ENCODE results near the gene ZMYND8.
"Not testable (repeated sequence)": the region's sequence is repeated elsewhere in the genome, so short reads cannot be mapped to it uniquely, and the experiment has no call there.

The ZMYND8 gene

DNA sequence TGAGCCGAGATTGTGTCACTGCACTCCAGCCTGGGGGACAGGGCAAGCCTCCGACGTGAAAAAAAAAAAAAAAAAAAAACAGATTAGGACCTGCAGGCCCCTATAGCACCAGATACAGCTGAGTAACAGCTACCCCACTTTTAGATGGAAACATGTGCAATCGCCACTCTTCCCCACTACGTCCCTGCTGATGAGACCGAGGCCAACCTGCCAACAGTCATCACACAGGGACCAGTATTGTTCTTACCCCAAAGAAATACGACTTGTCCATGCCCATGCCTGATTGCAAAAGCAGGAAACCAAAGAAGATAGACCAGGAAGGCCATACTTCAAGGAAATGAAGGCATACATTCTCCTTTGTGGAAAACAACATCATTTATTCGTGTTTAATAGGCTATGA, 45.8 kb downstream of the ZMYND8 start:
- DNase-seq (ENCODE audit: low spot score): no peak

DNA sequence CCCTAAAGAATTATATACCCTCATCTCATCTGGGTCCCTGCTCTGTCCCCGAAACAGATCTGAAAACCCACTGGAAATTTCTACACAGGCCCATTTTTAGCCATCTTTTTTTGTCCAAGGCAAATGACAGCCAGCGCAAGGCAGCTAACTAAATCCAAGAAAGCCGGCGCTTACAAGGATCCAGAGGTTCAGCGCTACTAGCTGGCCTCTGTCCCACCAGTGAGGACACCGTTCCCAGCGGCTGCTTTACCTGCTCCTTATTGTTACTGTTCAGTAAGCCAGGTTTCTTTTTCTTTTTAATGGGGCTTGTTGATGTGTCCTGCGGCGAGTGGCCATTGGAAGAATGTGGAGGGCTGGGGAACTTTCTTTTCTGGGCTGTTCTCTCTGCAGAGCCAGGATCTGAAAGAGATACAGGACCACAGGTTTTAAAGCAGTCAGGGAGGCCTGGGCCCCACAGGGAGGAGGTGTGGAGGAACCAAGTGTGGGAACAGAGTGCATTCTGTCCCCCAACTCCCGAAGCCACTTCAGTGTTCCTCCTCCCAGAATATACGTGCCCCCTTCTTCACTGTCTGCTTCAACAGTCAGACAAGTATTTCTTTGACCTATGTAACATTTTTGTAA, 46.6 kb downstream of the ZMYND8 start:
- DNase-seq (ENCODE audit: low spot score): no peak

DNA sequence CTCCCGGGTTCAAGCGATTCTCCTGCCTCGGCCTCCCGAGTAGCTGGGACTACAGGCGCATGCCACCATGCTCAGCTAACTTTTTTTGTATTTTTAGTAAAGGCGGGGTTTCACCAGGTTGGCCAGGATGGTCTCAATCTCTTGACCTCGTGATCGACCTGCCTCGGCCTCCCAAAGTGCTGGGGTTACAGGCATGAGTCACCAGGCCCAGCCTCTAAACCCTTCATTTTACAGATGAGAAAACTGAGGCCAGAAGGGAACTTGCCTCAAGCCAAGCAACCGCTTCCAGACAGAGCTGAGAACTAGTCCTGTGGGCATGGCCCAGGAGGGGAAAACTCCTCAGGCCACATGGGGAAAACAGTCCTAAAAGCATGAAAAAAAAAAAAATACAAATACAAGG, 47.1 kb downstream of the ZMYND8 start:
- no peak for DNase-seq (ENCODE audit: low spot score)

DNA sequence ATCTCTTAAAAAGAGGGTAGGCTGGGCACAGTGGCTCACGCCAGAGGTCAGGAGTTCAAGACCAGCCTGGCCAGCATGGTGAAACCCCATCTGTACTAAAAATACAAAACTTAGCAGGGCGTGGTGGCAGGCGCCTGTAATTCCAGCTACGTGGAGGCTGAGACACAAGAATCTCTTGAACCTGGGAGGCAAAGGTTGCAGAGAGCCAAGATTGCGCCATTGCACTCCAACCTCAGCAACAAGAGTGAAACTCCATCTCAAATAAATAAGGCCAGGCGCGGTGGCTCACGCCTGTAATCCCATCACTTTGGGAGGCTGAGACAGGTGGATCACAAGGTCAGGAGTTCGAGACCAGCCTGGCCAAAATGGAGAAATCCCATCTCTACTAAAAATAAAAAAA, 48.9 kb downstream of the ZMYND8 start:
- DNase-seq (ENCODE audit: low spot score): not testable (repeated sequence)

DNA sequence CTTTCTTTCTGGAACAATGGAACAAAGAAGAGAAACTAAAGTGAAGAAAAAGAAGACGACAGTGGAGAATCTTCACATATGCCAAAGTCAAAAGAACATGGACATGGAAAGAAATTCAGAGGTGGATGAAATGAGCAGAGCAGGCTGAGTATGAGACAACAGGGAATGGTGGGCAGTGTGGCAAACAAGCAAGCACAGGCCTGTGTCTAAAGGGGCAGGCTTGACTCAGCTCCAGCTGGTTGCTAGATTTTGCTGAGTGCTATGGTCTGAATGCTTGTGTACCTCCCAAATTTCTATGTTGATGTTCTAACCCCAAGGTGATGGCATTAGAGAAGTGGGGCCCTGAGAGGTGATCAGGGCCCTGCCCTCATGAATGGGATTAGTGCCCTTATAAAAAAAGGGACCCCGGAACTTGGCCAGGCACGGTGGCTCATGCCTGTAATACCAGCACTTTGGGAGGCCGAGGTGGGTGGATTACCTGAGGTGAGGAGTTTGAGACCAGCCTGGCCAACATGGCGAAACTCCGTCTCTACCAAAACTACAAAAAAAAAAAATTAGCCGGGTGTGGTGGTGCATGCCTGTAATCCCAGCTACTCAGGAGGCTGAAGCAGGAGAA, 49.6 kb downstream of the ZMYND8 start:
- DNase-seq (ENCODE audit: low spot score): no peak

DNA sequence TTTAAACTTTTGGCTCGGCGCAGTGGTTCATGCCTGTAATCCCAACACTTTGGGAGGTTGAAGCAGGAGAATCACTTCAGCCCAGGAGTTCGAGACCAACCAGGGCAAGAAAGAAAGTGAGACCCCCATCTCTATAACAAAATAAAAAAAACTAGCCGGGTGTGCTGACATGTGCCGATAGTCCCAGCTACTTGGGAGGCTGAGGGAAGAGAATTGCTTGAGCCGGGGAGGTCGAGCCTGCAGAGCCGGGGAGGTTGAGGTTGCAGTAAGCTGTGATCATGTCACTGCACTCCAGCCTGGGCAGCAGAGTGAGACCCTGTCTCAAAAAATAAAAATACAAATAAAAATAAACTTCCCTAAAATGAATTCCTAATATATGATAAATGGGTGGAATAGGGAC, 50.4 kb downstream of the ZMYND8 start:
- DNase-seq (ENCODE audit: low spot score): no peak

DNA sequence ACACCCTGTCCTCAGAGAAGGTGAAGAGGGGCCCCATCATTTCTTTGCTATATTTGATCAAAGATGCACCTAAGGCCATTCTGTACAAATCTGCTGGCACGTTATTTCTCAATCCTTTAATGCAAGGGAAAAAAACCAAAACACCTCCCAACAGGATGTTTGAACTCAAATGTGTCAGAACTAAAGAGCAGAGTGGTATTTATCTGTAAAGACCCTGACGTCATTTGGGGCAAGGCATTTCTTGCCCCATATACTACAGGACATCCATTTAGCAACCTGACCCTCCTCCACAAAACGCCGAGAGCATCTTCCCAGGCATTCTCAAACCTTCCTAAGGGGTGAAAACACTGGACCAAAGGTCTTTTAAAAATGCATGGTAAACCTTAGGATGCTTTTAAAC, 50.8 kb downstream of the ZMYND8 start:
- DNase-seq (ENCODE audit: low spot score): peak; percentile 9

DNA sequence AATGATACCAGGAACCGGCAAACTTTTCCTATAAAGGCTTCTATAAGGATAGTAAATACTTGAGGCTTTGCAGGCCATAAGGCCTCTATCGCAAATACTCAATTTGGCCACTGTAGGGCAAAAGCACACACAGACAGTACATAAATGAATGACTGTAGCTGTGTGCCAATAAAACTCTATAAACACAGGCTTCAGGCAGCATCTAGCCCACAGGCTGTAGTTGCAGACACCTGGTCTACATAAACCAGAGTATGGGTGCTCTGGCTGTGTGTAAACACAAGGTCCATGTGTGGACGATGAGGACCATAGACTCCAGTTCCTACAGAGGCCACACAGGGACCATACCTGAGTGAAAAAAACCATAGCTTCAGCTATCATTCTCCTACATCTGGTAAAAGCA, 52.2 kb downstream of the ZMYND8 start:
- no peak for DNase-seq (ENCODE audit: low spot score)

DNA sequence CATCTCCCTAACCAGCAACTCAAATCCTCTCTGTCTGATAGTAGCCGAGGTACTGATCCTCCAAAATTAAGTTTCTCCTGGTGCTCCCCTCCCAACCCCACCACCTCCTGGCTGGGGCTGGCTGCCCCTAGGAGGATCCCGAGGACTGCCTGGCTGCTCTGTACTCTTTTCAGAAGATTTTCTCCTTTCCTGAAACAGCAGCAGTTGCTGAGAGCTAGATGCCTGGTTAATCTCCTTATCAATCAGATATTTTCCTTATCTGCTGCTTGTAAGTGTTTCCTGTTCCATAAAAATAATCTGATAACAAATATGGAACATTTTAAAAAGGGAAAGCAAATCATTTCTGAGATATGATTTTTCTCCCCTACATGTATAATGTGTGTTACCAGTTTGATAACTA, 52.8 kb downstream of the ZMYND8 start:
- DNase-seq (ENCODE audit: low spot score): no peak

DNA sequence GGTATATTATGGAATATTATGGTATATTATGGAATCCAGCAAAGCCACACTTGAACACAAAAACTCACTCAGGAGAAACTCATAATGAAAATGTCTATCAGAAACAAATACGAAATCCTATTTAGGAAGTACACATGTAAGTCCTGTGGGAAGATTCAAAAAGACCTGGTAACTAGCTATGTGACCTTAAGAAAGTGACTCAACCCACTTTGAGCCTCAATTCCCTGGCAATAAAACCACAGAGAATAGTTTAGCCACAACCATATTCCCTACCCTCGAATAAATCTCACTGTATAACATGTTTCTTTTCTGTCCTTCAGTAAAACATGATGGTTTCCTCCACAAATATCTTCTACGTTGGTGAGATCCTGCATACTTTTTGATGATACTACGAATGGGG, 56.4 kb downstream of the ZMYND8 start:
- no peak for DNase-seq (ENCODE audit: low spot score)

DNA sequence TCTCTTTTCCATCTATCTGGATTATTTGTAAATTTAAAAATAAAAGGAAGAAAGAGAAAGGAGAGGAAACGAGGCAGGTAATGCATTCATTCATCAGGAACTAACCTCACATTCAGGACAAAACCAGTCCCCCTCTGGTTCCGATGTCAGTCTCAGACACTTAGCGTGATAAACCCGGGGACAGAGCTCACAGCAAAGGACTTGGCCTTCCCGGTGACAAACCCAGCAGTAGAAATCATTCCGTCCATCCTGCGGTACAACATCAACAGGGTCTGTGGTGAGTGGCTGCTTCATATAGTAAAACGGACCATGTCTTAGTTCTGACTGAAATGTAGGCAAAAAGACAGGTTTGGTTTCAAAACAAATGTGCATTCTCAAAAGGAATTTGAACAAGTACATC, 57.9 kb downstream of the ZMYND8 start:
- no peak for DNase-seq (ENCODE audit: low spot score)

DNA sequence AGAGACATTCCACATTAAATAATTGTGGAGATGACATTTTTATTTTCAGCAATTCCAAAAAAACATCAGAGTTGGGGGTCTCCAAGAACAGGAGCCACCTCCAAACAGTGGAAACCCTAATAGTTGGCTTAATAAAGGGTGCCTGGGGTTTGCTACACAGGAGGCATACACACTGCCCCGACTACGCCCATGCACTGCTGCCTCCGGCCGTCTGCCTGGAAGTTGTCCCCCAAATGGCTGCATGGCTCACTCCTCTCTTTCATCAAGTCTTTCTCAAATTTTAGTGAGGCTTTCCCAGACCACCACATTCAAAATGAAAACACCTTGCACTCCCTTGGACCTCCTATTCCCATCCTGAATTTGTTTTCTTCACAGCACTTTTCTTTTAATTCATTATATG, 58.8 kb downstream of the ZMYND8 start:
- DNase-seq (ENCODE audit: low spot score): no peak

DNA sequence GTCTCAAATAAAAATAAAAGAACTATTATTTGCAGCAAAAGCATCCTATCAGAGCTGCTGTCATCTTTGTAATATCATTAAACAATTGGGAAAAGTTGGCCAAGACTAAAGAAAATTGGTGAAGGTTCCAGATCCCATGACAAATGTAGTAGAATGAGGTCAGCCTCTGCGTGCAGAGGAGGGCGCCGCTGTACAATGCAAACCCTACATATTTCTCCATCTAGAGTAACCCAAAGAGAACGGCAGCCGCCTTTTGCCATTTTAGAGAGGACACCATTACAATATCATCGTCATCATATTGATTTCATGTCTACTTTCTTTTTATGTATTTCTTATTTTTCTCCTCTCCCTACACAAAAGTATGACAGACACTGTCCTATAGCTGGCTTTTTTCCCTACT, 59.5 kb downstream of the ZMYND8 start:
- no peak for DNase-seq (ENCODE audit: low spot score)

DNA sequence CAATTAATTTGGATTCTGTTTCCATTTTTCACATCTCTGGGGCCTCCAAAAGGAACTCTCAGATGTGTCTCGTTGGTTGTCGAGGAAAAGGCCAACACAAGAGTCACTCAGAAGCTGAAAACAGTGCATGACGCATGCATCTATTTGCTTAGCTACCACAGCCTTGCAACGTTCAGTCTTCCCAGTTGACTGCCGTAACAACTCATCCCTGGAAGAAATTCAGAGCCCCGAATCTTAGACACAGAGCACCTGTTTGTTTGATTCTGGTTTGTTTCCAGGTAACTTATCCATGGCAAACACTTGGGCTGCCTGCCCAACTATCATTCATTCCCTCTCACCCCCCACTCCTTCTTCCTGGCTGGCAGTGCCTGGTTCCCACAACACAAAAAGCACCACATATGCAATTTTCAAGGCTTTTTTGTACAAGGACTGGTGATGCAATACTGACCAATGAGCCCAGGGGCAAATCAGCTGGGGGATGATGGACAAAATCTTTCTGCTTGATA, 60.5 kb downstream of the ZMYND8 start:
- DNase-seq (ENCODE audit: low spot score): no peak

DNA sequence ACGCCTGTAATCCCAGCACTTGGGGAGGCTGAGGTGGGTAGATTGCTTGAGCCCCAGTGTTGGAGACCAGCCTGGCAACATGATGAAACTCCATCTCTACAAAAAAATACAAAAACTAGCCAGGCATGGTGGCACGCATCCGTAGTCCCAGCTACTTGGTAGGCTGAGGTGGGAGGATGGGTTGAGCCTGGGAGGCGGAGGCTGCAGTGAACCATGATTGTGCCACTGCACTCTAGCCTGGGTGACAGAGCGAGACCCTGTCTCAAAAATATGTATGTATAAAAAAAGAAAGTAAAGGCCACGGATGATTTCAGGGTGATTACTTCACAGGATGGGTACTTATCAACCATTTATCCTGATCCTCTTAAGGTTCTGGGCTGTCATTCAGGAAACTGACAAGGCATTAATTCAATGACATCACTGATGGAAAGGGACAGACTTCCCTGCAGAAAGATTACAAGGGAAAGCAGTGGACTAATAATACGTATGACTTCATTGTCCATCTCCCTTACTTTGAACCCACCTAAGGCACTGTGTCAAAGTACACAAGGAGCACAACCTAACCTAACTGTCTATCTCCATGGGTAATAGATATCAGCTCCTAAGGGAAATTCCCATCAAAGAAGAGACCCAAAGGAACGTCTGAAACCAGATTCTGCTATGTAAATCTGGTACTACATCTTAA, 61.2 kb downstream of the ZMYND8 start:
- DNase-seq (ENCODE audit: low spot score): no peak

DNA sequence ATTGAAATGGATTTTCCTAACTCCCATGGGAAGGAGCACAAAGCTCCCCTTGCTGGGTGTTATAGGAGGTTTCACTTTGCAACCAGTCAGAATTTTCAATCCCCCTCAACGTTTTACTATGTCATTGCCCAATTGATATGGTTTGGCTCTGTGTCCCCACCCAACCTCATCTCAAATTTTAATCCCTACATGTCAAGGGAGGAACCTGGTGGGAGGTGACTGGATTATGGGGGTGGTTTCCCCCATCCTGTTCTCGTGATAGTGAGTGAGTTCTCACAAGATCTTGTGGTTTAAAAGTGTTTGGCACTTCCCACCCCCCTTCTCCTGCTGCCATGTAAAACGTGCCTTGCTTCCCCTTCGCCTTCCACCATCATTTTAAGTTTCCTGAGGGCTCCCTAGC, 62.9 kb downstream of the ZMYND8 start:
- no peak for DNase-seq (ENCODE audit: low spot score)

DNA sequence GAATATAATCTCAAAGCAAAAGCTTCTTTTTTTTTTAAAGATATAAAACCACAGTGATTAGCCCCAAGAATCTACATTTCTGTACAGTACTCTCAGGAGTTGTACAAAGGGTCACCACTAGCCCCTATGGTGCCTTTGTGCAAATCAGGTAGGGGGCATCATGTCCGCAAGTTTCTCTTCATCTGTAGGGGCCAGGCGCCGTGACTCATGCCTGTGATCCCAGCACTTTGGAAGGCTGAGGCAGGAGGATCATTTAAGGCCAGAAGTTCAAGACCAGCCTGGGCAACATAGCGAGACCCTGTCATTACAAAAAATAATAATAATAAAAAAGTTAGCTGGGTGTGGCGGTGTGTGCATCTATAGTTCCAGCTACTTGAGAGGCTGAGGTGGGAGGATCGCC, 63.9 kb downstream of the ZMYND8 start:
- no peak for DNase-seq (ENCODE audit: low spot score)

DNA sequence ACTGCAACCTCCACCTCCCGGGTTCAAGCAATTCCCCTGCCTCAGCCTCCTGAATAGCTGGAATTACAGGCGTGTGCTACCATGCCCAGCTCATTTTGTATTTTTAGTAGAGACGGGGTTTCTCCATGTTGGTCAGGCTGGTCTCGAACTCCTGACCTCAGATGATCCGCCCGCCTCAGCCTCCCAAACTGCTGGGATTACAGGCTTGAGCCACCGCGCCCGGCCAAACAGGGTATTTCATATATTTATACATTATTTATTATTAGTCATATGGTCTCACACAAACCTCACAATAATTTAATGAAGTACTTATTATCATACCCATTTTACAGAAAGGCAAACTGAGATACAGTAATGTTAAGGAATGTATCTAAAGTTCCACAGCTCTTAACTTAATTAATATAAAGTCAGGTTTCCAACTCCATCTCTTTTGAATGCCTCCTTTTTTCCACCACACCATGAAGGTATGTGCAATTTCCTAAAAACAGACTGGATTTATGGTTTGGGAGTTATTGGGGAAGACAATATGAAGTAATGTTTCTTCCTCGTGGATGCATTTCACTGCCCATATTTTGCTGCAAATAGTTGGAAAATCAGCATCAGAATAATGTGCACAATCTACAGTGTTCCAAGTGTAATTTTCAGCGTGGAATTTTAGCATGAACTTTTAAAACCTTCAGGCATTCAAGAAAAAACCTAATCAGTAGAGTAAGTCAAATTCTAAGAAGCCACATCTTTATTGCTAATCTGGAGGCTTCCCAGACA, 65.7 kb downstream of the ZMYND8 start:
- no peak for DNase-seq (ENCODE audit: low spot score)

DNA sequence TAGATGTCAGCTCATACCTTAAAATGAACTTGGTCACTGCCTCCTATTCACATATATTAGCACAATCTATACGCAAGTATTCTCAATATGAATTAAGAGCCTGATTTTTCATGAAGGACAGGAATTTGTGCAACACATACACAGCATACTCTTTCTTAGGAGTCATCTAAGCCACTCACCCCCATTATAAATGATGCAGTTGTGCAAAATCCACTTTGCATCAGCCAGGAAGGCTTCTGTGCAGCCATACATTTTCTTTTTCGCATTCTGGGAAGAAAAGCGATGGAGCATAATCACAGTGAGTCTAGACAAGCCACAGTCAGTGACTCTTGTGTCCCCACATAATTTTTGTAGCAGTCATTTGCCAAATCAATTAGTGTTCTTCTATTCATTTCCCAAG, 66.5 kb downstream of the ZMYND8 start:
- no peak for DNase-seq (ENCODE audit: low spot score)

DNA sequence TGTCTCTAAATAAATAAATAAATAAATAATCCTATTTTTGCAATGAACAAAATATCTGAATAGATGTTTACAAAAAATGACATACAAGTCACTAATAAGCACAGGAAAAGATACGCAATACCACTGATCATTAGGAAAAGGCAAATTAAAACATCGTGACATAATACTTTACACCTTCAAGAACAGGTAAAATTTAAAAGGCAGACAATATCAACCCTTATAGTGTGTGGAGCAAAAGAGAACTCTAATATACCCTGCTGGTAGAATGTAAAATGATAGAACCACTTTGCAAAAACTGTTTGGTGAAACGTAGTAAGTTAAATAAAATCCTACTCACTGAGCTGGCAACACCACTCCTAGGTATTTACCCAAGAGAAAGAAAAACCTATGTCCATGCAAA, 67.4 kb downstream of the ZMYND8 start:
- no peak for DNase-seq (ENCODE audit: low spot score)

DNA sequence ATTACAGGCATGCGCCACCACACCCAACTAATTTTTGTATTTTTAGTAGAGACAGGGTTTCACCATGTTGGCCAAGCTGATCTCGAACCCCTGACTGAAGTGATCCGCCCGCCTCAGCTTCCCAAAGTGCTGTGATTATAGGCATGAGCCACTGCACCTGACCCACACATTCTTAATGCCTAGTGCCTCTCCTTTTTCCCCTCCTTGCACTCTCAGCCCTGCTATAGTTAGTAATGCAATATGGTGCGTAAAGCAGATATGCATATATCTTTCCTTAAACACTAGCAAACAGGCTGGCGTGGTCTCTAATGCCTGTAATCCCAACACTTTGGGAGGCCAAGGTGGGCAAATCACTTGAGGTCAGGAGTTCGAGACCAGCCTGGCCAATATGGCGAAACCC, 68.0 kb downstream of the ZMYND8 start:
- not testable (repeated sequence) for DNase-seq (ENCODE audit: low spot score)

DNA sequence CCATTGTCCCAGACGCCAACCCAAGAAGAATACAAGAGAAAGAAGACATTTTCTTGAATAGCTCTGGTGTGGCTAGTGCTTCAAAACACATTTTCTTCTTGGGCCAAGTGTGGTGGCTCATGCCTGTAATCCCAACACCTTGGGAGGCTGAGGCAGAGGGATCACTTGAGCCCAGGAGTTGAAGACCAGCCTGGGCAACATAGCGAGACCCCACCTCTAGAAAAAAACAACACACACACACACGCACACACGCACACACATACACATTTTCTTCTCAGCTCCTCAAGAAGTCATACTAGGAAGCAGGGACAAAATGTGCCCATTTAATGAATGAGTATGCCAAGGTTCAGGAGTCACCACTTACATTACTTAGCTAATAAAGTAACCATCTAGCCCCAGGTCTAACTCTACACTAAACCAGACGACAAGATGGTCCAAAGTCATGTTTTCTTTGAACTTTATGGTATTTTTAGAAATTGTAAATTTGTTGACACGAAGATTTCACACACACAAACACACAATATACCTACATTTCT, 68.8 kb downstream of the ZMYND8 start:
- no peak for DNase-seq (ENCODE audit: low spot score)

DNA sequence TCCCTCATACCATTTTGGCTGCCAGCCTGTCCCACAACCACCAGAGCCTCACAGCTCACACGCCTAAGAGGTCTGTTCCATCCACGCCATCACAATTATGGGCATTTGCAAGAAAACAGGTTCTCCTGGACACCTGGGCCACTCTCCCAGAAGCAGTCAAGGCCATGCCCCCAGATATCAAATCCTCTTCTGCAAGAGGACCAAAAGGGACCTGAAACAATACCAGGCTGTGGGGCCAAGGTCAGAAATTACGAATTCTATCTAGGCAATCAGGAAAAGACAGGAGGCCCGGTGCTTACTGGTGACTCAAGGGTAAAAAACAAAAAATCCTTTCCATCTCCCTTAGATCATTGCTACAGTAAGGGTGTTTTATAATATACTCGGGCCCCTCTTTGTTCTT, 69.8 kb downstream of the ZMYND8 start:
- no peak for DNase-seq (ENCODE audit: low spot score)

Data from activated CD4-positive, alpha-beta T cell treated with anti-CD3 and anti-CD28 coated beads, Interleukin-2, Interleukin-4, amounts not matched to agents 100 ng/mL and 50 ng/mL, durations not matched to agents 16 hours and 8 hours (primary cell).